SW 1271 (cell line): ENCODE measurements around the gene DLK2.
"Not testable (repeated sequence)": the region's sequence is repeated elsewhere in the genome, so short reads cannot be mapped to it uniquely, and the experiment has no call there.

Experiments
- DNase-seq, 2 experiments: peaks; one replicate each; lab custom pipeline; 2025; lab: John Stamatoyannopoulos, UW

Gene DLK2

DNA sequence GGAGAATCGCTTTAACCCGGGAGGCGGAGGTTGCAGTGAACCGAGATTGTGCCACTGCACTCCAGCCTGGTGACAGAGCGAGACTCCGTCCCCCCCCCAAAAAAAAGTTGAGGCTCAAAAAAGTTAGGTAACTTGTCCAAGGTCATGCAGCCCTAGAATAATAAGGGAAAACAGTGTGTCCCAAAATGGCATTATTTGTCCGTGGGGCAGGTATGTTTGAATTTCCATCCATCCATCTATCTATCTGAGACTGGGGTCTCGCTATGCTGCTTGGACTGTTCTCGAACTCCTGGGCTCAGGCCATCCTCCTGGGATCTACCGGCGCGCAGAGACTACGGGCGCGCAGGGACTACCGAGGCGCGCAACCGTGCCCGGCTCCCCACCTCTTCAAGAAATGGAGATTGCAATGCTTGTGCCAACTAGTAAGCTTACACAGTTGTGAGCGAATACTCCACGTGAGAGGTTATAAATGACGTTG lies 28.4 kb downstream of the DLK2 start:
- no peak for DNase-seq

DNA sequence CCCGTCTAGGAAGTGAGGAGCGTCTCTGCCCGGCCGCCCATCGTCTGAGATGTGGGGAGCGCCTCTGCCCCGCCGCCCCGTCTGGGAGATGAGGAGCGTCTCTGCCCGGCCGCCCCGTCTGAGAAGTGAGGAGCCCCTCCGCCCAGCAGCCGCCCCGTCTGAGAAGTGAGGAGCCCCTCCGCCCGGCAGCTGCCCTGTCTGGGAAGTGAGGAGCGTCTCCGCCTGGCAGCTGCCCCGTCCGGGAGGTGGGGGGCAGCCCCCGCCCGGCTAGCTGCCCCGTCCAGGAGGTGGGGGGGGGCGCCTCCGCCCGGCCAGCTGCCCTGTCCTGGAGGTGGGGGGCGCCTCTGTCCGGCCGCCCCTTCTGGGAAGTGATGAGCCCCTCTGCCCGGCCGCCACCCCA lies 30.3 kb downstream of the DLK2 start:
- not testable (repeated sequence) for DNase-seq

DNA sequence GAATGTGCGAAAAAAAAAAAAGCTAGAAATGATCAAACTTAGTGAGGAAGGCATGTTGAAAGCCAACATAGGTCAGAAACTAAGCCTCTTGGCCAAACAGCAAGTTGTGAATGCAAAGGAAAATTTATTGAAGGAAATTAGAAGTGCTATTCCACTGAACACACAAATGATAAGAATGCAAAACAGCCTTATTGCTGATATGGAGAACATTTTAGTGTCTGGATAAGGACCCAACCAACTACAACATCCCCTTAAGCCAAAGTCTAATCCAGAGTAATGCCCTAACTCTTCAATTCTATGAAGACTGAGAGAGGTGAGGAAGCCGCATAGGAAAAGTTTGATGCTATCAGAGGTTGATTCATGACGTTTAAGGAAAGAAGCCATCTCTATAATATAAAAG lies 33.5 kb downstream of the DLK2 start:
- DNase-seq: no peak

DNA sequence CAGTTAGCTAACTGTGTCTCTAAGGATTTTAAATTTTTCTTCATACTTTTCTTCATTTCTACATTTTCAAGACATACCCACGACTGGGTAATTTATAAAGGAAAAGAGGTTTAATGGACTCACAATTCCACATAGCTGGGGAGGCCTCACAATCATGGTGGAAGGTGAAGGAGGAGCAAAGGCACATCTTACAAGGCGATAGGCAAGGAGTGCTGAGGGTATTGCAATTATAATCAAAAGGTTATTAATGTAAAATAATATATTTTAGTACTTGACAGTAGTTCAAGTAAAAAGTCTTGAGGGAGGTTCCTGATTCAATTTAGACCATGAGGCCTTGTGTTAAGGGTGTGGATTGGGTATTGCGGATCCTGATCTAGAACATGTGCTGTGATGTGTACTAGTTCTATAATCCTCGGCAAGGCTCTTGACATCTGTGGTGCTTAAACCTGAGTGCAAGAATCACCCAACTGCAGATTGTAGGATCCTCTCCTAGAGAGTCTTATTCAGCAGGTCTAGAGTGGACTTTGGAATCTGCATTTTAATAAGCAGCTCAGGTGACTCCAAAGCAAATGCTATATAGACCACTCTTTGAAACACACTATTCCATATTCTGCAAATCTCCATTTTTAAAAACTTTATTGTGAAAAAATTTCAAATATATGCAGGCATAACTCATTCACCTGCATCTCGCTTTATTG lies 35.2 kb downstream of the DLK2 start:
- DNase-seq: no peak

DNA sequence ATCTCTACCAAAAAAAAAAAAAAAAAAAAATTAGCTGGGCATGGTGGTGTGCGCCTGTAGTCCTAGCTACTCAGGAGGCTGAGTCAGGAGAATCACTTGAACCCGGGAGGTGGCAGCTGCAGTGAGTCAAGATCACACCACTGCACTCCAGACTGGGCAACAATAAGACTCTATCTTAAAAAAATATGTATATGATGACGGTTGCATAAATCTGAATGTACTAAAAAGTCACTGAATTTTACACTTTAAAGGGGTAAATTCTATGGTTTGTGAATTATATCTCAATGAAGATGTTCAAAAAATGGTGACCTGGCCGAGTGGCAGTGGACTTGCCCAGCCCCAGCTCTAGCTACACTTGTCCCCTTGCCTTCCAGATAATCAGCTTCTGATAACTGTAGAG lies 38.4 kb downstream of the DLK2 start:
- no peak for DNase-seq

DNA sequence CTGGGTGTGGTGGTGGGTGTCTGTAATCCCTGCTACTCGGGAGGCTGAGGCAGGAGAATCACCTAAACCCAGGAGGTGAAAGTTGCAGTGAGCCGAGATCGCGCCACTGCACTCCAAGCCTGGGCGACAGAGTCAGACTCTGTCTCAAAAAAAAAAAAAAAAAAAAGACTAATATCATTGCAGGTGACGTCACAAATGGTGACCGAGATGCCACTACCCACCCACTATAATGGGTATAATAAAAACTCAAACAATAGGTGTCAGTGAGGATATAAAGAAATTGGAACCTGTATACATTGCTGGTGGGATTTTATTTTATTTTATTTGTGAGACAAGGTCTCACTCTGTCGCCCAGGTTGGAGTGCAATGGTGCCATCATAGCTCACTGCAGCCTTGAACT lies 40.1 kb downstream of the DLK2 start:
- not testable (repeated sequence) for DNase-seq

DNA sequence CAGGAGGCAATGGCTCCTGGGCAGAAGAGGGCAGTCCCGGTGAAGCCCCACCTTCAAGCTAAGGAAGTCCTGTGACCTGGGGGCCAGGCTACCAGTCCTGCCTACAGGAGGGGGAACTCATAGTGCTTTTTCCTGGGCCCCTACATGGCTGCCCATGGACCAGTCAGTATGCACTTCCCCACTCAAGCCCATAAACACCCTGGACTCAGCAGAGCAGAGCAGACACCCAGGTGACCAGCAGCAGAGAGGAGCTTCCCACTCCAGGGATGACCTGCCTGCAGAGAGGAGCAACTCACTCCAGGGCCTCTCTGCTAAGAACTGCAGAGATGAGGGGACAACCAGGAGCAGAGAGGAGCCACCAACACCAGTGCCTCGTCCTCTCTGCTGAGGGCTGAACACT lies 42.3 kb downstream of the DLK2 start:
- no peak for DNase-seq

DNA sequence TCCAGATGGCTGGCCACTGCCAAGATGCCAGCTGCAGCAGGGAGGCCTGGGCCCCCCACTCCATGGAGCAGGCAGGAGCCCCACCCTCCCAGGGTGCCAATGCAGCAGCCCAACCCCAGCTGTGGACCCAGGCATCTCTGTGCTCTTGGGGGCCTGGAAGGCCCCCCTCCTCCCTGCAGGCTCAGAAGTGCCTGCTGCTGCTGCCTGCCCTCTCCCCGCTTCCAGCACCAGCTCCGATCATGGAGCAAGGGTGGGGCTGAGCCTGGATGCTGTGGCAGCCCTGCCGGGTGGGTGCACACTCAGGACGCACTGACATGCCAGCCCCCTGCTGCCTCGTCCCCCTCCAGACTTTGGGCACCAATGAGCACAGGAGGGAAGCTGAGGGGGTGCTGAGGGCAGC lies 42.8 kb downstream of the DLK2 start:
- no peak for DNase-seq

DNA sequence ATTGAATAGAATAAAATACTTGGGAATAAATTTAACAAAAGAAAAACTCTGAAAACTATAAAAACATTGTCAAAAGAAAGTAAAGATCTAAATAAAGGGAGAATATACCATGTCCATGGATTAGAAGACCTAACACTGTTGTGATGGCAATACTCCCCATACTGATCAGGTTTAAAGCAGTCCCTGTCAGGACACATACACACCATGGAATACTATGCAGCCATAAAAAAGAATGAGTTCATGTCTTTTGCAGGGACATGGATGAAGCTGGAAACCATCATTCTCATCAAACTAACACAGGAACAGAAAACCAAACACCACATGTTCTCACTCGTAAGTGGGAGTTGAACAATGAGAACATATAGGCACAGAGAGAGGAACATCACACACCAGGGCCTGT lies 44.6 kb downstream of the DLK2 start:
- not testable (repeated sequence) for DNase-seq

DNA sequence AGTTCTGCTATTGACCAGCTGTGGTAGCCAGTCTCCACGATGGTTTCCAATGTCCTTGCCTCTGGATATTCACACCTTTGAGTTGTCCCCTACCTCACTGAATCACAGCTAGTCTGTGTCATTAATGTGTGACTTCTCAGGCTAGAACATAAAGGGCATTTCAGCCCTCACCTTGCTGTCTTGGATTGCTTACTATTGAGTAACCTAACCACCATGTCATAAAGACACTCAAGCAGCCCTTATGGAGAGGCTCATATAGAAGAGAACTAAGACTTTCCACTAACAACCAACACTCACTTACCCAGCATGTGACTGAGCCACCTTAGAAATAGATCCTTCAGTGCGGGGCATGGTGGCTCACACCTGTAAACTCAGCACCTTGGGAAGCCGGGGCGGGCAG lies 47.1 kb downstream of the DLK2 start:
- DNase-seq: no peak

DNA sequence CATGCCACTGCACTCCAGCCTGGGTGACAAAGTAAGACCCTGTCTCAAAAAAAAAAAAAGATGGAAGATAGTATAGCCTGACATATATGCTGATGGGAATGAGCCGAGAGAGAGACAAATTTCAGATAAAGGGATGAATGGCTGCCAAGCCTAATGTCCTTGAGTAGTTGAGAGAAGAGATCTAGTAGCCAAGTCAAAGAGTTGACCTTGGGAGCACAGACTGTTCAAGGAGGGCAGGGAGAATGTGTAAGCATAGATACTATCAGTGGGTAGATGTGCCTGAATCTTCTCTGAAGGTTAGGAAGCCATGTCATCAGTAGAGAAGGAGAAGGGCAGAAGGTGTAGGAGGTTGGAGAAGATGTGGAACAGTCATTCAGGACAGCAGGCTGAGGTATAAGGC lies 48.1 kb downstream of the DLK2 start:
- no peak for DNase-seq

DNA sequence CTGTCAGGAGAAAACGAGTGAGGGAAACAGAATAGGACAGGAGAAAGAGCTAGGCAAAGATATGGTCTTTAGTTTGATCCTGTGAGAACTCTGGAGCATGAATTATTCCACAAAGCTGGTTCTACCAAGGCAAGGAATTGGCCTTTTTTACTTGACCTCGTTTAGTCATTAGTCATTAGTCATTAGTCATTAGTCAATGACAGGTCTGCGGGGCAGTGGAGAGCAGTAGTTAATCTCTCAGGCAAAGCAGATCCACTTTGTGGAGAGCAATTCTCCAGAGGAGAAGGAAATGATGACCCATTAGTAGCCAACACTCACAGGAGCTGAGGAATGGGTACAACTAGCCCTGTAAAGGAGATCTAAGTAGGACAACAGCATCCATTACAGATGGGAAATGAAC lies 50.0 kb downstream of the DLK2 start:
- DNase-seq: no peak

DNA sequence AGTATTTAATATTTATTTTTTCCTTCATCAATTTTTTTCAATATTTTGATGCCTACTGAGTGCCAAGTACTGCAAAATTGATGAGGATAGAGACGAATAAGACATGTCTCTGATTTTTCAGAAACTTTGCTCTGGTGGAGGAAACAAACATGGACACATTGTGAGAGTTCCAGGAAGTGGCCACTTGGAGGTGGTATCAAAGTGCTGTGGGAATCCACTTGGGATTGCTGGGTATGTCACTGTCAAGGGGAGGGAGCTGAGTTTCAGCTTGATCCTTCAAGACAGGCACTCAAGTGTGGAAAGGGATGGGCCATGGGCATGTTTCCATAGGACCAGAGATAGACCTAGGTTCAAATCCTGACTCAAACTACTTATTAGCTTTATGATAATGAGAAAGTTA lies 52.5 kb downstream of the DLK2 start:
- no peak for DNase-seq

DNA sequence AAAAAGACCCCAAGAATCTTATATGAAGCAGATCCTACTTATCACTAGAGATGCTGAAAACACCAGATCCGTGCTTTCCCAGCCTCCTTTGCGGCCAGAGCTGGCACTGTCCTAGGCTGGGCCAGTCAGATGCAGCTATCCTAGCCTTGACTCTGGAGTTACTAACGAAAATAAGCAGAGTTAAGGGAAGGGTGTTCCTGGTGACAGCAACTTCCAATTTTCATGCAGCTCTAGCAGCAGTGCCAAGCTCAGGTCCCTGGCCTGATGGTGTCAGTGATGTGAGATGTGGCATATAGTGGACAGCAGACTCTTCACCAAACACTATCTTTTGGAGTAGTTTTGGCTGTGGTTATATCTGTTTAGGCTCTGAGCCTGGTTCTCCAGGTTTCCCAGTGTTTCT lies 53.6 kb downstream of the DLK2 start:
- DNase-seq: no peak
